ENCODE measurements around the gene LLPH.

GRCh38 chr12:66103016-66103913 lies 27.3 kb downstream of the LLPH start:
- no peak for TF ChIP-seq POLR2A (IDR thresholded peaks at IDR 0.05)
- TF ChIP-seq, protein P1, sequence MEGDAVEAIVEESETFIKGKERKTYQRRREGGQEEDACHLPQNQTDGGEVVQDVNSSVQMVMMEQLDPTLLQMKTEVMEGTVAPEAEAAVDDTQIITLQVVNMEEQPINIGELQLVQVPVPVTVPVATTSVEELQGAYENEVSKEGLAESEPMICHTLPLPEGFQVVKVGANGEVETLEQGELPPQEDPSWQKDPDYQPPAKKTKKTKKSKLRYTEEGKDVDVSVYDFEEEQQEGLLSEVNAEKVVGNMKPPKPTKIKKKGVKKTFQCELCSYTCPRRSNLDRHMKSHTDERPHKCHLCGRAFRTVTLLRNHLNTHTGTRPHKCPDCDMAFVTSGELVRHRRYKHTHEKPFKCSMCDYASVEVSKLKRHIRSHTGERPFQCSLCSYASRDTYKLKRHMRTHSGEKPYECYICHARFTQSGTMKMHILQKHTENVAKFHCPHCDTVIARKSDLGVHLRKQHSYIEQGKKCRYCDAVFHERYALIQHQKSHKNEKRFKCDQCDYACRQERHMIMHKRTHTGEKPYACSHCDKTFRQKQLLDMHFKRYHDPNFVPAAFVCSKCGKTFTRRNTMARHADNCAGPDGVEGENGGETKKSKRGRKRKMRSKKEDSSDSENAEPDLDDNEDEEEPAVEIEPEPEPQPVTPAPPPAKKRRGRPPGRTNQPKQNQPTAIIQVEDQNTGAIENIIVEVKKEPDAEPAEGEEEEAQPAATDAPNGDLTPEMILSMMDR (IDR thresholded peaks at IDR 0.05 in 4 of 5, conservative IDR thresholded peaks at IDR 0.05 in 1 of 5): no peak
